Bronchial epithelial cell (primary cell): ENCODE measurements around the gene PMFBP1. TPM values are rescaled to one million over a fixed set of nuclear protein-coding genes. Genes with fewer than 3 reads are reported as not detected.

Source experiments
- DNase-seq: peaks from one replicate; pipeline ENCODE4 v3.0.0-alpha.2; 2010; ENCODE audit warnings: low read depth
- FAIRE-seq: peaks from 2 replicates; lab custom pipeline; 2011; peaks lifted over from hg19 to GRCh38; lab: Jason Lieb, UNC
- H3K27me3 ChIP-seq: 2 replicates; pipeline ENCODE4 v1.5.1; 2011; ENCODE audit warnings: low read length; ENCODE audit not compliant: control insufficient read depth, insufficient read depth
- H3K36me3 ChIP-seq: 2 replicates; pipeline ENCODE4 v1.5.1; 2011; ENCODE audit warnings: low read length; ENCODE audit not compliant: control insufficient read depth, insufficient read depth
- H3K4me3 ChIP-seq: 2 replicates; pipeline ENCODE4 v1.5.1; 2011; ENCODE audit warnings: mild to moderate bottlenecking, low read depth, low read length, control low read depth
- CTCF ChIP-seq: IDR thresholded peaks from 2 replicates; pipeline ENCODE4 v1.5.1; 2011; ENCODE audit warnings: mild to moderate bottlenecking, moderate library complexity, low read length, control low read depth, inconsistent platforms; ENCODE audit not compliant: insufficient read depth, severe bottlenecking
- total RNA-seq: library from RNA; depleted of rRNA; stranded (reverse); fragments of >200 nt; gene quantifications from 2 replicates; pipeline ENCODE4 v1.2.1, GENCODE V29; 2014

PMFBP1 gene
- total RNA-seq, 1 donor from 2014 or later: 0.53 TPM

GRCh38 chr16:72202014-72202413 is 30.1 kb upstream of the PMFBP1 start:
- FAIRE-seq (no peak), DNase-seq (peak; percentile 94)
- Histone ChIP-seq H3K36me3 (no peaks in the 10 kb centered on the region), H3K4me3 (no peak overlapping the region), H3K27me3 (no peaks in the 10 kb centered on the region)
- TF ChIP-seq CTCF: no peak

GRCh38 chr16:72201387-72201786 is 29.4 kb upstream of the PMFBP1 start:
- no peaks in the 10 kb centered on the region for H3K36me3 ChIP-seq
- FAIRE-seq: no peak
- no peak for TF ChIP-seq CTCF
- H3K4me3 ChIP-seq: no peak overlapping the region
- DNase-seq: no peak
- H3K27me3 ChIP-seq: no peaks in the 10 kb centered on the region

- no peaks in the 10 kb centered on the region for H3K27me3 ChIP-seq
- no peak for TF ChIP-seq CTCF
- no peaks in the 10 kb centered on the region for H3K36me3 ChIP-seq
- FAIRE-seq (no peak), DNase-seq (no peak)
- H3K4me3 ChIP-seq: no peak overlapping the region
Observed at GRCh38 chr16:72199761-72200337, 27.9 kb upstream of the PMFBP1 start.

GRCh38 chr16:72198771-72199201 is 26.8 kb upstream of the PMFBP1 start:
- no peak for TF ChIP-seq CTCF
- no peak for FAIRE-seq
- DNase-seq: no peak
- H3K4me3 ChIP-seq: no peak overlapping the region
- no peaks in the 10 kb centered on the region for H3K36me3 ChIP-seq
- H3K27me3 ChIP-seq: no peaks in the 10 kb centered on the region

GRCh38 chr16:72198021-72198711 is 26.2 kb upstream of the PMFBP1 start:
- Histone ChIP-seq H3K27me3 (no peaks in the 10 kb centered on the region), H3K4me3 (no peak overlapping the region), H3K36me3 (no peaks in the 10 kb centered on the region)
- DNase-seq: no peak
- FAIRE-seq: no peak
- TF ChIP-seq CTCF: no peak
